ENCODE measurements around the gene GPD1L.

DNA sequence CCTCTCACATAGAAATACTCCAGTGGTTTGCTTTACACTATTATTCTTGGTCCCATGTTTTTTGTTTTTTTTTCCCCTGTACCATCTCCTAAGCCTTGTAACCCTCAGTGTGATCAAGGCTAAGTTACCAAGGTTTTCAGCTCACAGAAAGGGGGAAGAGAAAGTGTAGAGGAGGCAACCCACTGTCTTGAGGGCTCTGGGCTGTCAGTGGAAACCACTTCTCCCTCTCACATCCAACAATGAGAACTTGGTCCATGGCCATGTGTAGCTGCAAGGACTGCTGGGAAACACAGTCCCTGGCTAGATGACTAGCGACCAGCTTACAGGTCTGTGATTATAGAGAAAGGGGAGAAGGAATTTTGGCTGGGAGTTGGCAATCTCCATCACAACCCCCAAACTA lies 30.3 kb downstream of the GPD1L start:
- no peak for TF ChIP-seq POLR2A (IDR thresholded peaks at IDR 0.05)
- TF ChIP-seq, protein P1, sequence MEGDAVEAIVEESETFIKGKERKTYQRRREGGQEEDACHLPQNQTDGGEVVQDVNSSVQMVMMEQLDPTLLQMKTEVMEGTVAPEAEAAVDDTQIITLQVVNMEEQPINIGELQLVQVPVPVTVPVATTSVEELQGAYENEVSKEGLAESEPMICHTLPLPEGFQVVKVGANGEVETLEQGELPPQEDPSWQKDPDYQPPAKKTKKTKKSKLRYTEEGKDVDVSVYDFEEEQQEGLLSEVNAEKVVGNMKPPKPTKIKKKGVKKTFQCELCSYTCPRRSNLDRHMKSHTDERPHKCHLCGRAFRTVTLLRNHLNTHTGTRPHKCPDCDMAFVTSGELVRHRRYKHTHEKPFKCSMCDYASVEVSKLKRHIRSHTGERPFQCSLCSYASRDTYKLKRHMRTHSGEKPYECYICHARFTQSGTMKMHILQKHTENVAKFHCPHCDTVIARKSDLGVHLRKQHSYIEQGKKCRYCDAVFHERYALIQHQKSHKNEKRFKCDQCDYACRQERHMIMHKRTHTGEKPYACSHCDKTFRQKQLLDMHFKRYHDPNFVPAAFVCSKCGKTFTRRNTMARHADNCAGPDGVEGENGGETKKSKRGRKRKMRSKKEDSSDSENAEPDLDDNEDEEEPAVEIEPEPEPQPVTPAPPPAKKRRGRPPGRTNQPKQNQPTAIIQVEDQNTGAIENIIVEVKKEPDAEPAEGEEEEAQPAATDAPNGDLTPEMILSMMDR (IDR thresholded peaks at IDR 0.05), result no peak
